ENCODE results near the gene MAPT. TPM values are rescaled to one million over a fixed set of nuclear protein-coding genes. Genes with fewer than 3 reads are reported as not detected.

The MAPT gene
- 10 to 100 TPM; 20.8 to 24.0 TPM for total RNA-seq
- long read RNA-seq, partial matches to known transcripts = 2 of 11 reads
- long read RNA-seq, other reads (novel, unspliced or antisense) = 9 of 11 reads

- intact Hi-C loops (cut with DNase I) = no loop called here
- peak; percentile 97 to 98 for ATAC-seq
- DNase-seq = peak; percentile 92
Measured at GRCh38 chr17:45894022-45894784, at the start of gene MAPT. TSS of gene MAPT (plus strand) at chr17:45894554. CDS start at chr17:45962338, 67,784 bp downstream.

- intact Hi-C loops (cut with DNase I) = no loop called here
- no peak for ATAC-seq
Measured at GRCh38 chr17:45844695-45845375, 49.5 kb upstream of the MAPT start, which contains the start of gene SPPL2C. TSS of gene SPPL2C (plus strand) at chr17:45844881. CDS start at chr17:45844907, 26 bp downstream.

GRCh38 chr17:45845376-45846185 is 48.8 kb upstream of the MAPT start:
- ATAC-seq = no peak
- intact Hi-C loops (cut with DNase I) = no loop called here

More at GRCh38 chr17:45844695-45845375, 49.5 kb upstream of the MAPT start, which contains the start of gene SPPL2C:
- no peak for DNase-seq

GRCh38 chr17:45846223-45846622 is 48.1 kb upstream of the MAPT start:
- intact Hi-C loops (cut with DNase I) = no loop called here
- DNase-seq = no peak
- no peak for ATAC-seq

More at GRCh38 chr17:45845376-45846185, 48.8 kb upstream of the MAPT start:
- no peak for DNase-seq

DNA sequence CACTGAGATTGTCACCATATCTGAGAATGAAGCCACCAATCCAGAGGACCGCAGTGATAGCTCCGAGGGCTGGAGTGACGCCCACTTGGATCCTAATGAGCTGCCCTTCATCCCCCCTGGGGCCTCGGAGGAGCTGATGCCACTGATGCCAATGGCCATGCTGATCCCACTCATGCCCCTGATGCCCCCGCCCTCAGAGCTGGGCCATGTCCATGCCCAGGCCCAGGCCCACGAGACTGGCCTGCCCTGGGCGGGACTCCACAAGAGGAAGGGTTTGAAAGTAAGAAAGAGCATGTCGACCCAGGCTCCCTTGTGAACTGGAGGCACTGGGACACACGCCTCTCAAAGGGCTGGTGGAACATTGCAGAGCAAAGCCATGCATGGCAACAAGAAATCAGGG is 47.7 kb upstream of the MAPT start:
- ATAC-seq (no peak), DNase-seq (no peak)
- intact Hi-C loops (cut with DNase I) = no loop called here

GRCh38 chr17:45847101-45847500 is 47.3 kb upstream of the MAPT start:
- ATAC-seq (no peak), DNase-seq (no peak)
- intact Hi-C loops (cut with DNase I) = no loop called here

GRCh38 chr17:45847747-45848146 is 46.6 kb upstream of the MAPT start:
- no peak for DNase-seq
- no peak for ATAC-seq
- intact Hi-C loops (cut with DNase I) = no loop called here

GRCh38 chr17:45848405-45848804 is 45.9 kb upstream of the MAPT start:
- intact Hi-C loops (cut with DNase I) = no loop called here
- DNase-seq (no peak), ATAC-seq (no peak)

- DNase-seq = no peak
- intact Hi-C loops (cut with DNase I) = no loop called here
- ATAC-seq = peak; percentile 46 to 88
Measured at GRCh38 chr17:45848868-45849535, 45.4 kb upstream of the MAPT start.

DNA sequence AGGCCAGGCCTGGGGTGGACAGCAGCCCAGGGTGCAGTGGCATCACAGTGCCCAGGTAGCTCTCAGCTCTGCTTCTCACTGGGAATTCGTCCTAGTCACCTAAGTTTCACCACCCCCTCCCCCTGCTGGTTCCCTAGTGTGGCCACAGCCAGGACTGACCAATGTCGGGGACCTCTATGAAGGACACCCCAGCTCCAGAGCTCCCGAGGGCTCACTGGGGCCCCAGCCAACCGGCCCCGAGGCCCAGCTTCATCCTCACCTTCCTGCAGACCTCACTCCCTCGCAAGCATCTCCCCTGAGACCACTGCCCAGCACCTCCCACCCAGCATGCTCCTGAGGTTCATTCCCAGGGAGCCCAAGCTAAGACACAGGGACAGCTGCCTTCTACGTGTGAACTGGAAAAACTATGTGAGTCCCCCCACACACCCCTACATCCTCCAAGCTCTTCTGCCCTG is 44.8 kb upstream of the MAPT start:
- no peak for DNase-seq
- intact Hi-C loops (cut with DNase I) = no loop called here

GRCh38 chr17:45850011-45850410 is 44.3 kb upstream of the MAPT start:
- no peak for ATAC-seq
- DNase-seq = no peak
- intact Hi-C loops (cut with DNase I) = loop anchor here in 1 of 2 donors (5.0 kb wide), 1 partner anchor 208 kb away; no protein-coding TSS in a partner anchor

More for the DNA sequence above, 44.8 kb upstream of the MAPT start:
- ATAC-seq = no peak

GRCh38 chr17:45850468-45850867 is 43.9 kb upstream of the MAPT start:
- ATAC-seq (no peak), DNase-seq (no peak)
- intact Hi-C loops (cut with DNase I) = loop anchor here in 1 of 2 donors (5.0 kb wide), 1 partner anchor 208 kb away; no protein-coding TSS in a partner anchor

DNA sequence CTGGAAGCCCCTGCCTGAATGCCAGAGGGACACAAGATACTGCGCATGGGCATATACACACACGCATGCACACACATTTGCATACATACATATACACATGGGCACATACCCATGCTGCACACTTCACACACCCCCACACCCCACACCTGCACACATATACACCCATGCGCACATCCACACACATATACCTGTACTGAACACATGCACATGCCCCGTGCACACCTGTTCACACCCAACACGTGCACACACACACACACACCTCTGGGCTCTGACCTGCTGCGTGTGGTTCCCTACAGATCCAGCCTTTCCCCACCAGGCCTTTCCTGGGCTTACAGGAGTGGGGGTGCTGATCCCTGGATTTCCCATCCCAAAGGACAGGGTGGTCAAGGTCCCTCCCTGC is 43.3 kb upstream of the MAPT start:
- ATAC-seq = no peak
- intact Hi-C loops (cut with DNase I) = loop anchor here in 1 of 2 donors (5.0 kb wide), 1 partner anchor 209 kb away; no protein-coding TSS in a partner anchor
- DNase-seq = no peak

- intact Hi-C loops (cut with DNase I) = loop anchor here in 1 of 2 donors (5.0 kb wide), 1 partner anchor 209 kb away; no protein-coding TSS in a partner anchor
- no peak for ATAC-seq
- DNase-seq = no peak
Measured at GRCh38 chr17:45851464-45851863, 42.9 kb upstream of the MAPT start.

DNA sequence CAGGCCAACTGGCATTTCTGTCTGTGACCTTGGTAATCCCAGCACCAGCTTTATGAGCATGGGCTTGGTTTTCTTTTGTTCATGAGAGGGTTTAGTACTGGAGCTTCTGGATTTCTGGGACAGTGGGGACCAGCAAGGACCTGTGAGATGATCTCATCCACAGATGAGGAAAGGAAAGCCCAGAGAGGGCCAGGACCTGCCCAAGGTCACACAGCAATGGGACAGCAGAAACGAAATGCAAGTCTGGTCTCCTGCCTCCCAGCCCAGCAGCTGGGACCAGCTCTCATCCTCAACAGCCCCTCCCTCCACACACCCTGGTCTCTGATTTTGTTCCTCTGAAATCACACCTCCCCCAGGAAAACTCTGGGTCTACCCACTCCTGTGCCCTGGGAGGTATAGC is 42.5 kb upstream of the MAPT start:
- intact Hi-C loops (cut with DNase I) = loop anchor here in 1 of 2 donors (5.0 kb wide), 1 partner anchor 210 kb away; no protein-coding TSS in a partner anchor
- no peak for DNase-seq
- no peak for ATAC-seq

- intact Hi-C loops (cut with DNase I) = loop anchor here in 1 of 2 donors (5.0 kb wide), 1 partner anchor 210 kb away; no protein-coding TSS in a partner anchor
- ATAC-seq = no peak
- peak; percentile 63 for DNase-seq
Measured at GRCh38 chr17:45852535-45853297, 41.6 kb upstream of the MAPT start.

GRCh38 chr17:45854209-45854608 is 40.1 kb upstream of the MAPT start:
- no peak for DNase-seq

More at GRCh38 chr17:45854209-45854608, 40.1 kb upstream of the MAPT start:
- intact Hi-C loops (cut with DNase I) = loop anchor here in 1 of 2 donors (5.0 kb wide), 1 partner anchor 212 kb away; no protein-coding TSS in a partner anchor
- no peak for ATAC-seq

Measured in left cardiac atrium (tissue), 4 donors.